Measurements from ENCODE around the gene RAB27B.

DNA sequence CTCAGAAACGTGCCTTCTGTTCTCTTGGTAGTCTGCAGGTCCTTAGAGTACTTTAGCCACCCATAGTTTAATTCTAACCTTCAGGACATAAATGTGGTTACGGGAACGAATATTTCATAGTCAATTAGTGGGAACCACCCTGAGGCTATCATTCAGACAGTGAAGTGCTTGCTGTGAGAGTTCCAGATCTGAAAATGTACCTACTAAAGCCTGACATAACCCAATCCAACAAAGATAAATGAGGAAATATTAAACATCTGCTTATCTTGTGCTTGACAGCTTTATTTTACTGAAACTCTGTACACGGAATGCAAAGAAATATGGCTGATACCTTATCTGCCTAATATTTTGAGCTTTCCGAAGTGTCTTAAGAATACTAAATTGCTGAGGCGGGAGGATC is 43.0 kb downstream of the RAB27B start:
- TF ChIP-seq, protein P1, sequence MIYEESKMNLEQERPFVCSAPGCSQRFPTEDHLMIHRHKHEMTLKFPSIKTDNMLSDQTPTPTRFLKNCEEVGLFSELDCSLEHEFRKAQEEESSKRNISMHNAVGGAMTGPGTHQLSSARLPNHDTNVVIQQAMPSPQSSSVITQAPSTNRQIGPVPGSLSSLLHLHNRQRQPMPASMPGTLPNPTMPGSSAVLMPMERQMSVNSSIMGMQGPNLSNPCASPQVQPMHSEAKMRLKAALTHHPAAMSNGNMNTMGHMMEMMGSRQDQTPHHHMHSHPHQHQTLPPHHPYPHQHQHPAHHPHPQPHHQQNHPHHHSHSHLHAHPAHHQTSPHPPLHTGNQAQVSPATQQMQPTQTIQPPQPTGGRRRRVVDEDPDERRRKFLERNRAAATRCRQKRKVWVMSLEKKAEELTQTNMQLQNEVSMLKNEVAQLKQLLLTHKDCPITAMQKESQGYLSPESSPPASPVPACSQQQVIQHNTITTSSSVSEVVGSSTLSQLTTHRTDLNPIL (CRISPR knock-in tag; IDR thresholded peaks at IDR 0.05; ENCODE audit: low read depth), result no peak
- TF ChIP-seq ZFP30 (CRISPR knock-in tag; IDR thresholded peaks at IDR 0.05), result no peak
- TF ChIP-seq SNAI2 (CRISPR knock-in tag; IDR thresholded peaks at IDR 0.05), result no peak
- TF ChIP-seq ARNTL (CRISPR knock-in tag; IDR thresholded peaks at IDR 0.05; ENCODE audit: borderline replicate concordance, low read depth), result no peak
- no peak for TF ChIP-seq ISL1 (CRISPR knock-in tag; IDR thresholded peaks at IDR 0.05)
- no peak for TF ChIP-seq TCF4 (CRISPR knock-in tag; IDR thresholded peaks at IDR 0.05; ENCODE audit: borderline replicate concordance)
- no peak for TF ChIP-seq PPARA (CRISPR knock-in tag; IDR thresholded peaks at IDR 0.05; ENCODE audit: borderline replicate concordance)
- no peak for TF ChIP-seq TOX (CRISPR knock-in tag; IDR thresholded peaks at IDR 0.05; ENCODE audit: borderline replicate concordance)
- no peak for TF ChIP-seq OSR1 (CRISPR knock-in tag; IDR thresholded peaks at IDR 0.05)
- TF ChIP-seq, protein P2, sequence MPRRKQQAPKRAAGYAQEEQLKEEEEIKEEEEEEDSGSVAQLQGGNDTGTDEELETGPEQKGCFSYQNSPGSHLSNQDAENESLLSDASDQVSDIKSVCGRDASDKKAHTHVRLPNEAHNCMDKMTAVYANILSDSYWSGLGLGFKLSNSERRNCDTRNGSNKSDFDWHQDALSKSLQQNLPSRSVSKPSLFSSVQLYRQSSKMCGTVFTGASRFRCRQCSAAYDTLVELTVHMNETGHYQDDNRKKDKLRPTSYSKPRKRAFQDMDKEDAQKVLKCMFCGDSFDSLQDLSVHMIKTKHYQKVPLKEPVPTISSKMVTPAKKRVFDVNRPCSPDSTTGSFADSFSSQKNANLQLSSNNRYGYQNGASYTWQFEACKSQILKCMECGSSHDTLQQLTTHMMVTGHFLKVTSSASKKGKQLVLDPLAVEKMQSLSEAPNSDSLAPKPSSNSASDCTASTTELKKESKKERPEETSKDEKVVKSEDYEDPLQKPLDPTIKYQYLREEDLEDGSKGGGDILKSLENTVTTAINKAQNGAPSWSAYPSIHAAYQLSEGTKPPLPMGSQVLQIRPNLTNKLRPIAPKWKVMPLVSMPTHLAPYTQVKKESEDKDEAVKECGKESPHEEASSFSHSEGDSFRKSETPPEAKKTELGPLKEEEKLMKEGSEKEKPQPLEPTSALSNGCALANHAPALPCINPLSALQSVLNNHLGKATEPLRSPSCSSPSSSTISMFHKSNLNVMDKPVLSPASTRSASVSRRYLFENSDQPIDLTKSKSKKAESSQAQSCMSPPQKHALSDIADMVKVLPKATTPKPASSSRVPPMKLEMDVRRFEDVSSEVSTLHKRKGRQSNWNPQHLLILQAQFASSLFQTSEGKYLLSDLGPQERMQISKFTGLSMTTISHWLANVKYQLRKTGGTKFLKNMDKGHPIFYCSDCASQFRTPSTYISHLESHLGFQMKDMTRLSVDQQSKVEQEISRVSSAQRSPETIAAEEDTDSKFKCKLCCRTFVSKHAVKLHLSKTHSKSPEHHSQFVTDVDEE (CRISPR knock-in tag; IDR thresholded peaks at IDR 0.05), result peak; percentile 26; the same call in 1 of the 2 replicates
- no peak for TF ChIP-seq RARB (CRISPR knock-in tag; IDR thresholded peaks at IDR 0.05)
- no peak for TF ChIP-seq GLIS3 (CRISPR knock-in tag; IDR thresholded peaks at IDR 0.05)
- no peak for TF ChIP-seq ZNF565 (CRISPR knock-in tag; conservative IDR thresholded peaks at IDR 0.05; ENCODE audit: low read depth)
- TF ChIP-seq, protein P3, sequence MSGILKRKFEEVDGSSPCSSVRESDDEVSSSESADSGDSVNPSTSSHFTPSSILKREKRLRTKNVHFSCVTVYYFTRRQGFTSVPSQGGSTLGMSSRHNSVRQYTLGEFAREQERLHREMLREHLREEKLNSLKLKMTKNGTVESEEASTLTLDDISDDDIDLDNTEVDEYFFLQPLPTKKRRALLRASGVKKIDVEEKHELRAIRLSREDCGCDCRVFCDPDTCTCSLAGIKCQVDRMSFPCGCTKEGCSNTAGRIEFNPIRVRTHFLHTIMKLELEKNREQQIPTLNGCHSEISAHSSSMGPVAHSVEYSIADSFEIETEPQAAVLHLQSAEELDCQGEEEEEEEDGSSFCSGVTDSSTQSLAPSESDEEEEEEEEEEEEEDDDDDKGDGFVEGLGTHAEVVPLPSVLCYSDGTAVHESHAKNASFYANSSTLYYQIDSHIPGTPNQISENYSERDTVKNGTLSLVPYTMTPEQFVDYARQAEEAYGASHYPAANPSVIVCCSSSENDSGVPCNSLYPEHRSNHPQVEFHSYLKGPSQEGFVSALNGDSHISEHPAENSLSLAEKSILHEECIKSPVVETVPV (CRISPR knock-in tag; IDR thresholded peaks at IDR 0.05), result no peak

Measured in SK-N-SH treated with all-trans-retinoic acid at 6 μM for 48 hours (cell line).